ENCODE data around the gene PDE2A. TPM values are rescaled to one million over a fixed set of nuclear protein-coding genes. Genes with fewer than 3 reads are reported as not detected.
A peak's percentile ranks its signal among the peaks of the same experiment; 100 is the strongest.

Gene PDE2A
- total and polyA plus RNA-seq, 7 experiments from 2014 or later: 0.97 to 9.0 (median 1.7) TPM; not detected in 2

DNA sequence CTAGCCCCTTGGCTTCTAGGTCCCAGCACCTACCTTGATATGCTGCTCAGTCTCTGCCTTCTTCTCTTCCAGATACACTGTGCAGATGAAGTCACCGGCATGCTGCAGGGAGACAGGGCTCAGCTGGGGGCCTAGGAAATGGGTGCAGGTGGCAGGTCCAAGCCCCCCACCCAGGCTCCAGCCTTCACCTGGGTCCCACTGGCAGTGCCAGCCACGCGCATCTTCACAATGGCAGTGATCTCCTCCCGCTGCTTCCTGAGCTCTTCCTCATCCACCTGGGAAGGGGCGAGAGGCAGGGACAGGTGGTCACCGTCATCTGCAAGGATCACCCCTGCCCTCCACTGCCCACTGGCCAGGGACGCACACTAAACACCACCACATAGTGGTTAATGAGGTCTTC, 21.1 kb upstream of the PDE2A start:
- CTCF ChIA-PET: no interaction called here
- intact Hi-C loops (cut with micrococcal nuclease): no loop called here
- H3K4me3 Mint-ChIP-seq: no peak overlapping the region
- ATAC-seq: no peak
- Histone ChIP-seq H3K36me3 (ENCODE audit: control insufficient read depth in 2 of 3, insufficient read depth in 3 of 3, low read length in 3 of 3) (peaks cover 28 to 100% (median 37%) of the 10 kb centered on the region in 3 experiments), H3K27me3 (ENCODE audit: control insufficient read depth in 2 of 2, insufficient read depth in 2 of 2, low read length in 2 of 2) (no peaks in the 10 kb centered on the region), H3K27ac (ENCODE audit: low read depth, low read length) (no peak overlapping the region), H3K4me1 (ENCODE audit: control insufficient read depth in 2 of 2, insufficient read depth in 2 of 2, low read length in 2 of 2) (no peaks in the 10 kb centered on the region), H3K9me3 (ENCODE audit: control insufficient read depth in 2 of 3, low read length in 3 of 3) (no peaks in the 10 kb centered on the region), H3K4me3 (ENCODE audit: low read length) (no peak overlapping the region)
- H3K27ac Mint-ChIP-seq: peak overlapping the region in 1 of 9 donors; percentile 51
- H3K4me1 Mint-ChIP-seq: peaks cover 0 to 14% (median 4%) of the 10 kb centered on the region in 7 donors
- POLR2A ChIA-PET: no interaction called here
- H3K9me3 Mint-ChIP-seq: no peaks in the 10 kb centered on the region
- H3K27me3 Mint-ChIP-seq: no peaks in the 10 kb centered on the region
- H3K36me3 Mint-ChIP-seq: peaks cover 11 to 46% (median 21%) of the 10 kb centered on the region in 5 donors
- DNase-seq: no peak

DNA sequence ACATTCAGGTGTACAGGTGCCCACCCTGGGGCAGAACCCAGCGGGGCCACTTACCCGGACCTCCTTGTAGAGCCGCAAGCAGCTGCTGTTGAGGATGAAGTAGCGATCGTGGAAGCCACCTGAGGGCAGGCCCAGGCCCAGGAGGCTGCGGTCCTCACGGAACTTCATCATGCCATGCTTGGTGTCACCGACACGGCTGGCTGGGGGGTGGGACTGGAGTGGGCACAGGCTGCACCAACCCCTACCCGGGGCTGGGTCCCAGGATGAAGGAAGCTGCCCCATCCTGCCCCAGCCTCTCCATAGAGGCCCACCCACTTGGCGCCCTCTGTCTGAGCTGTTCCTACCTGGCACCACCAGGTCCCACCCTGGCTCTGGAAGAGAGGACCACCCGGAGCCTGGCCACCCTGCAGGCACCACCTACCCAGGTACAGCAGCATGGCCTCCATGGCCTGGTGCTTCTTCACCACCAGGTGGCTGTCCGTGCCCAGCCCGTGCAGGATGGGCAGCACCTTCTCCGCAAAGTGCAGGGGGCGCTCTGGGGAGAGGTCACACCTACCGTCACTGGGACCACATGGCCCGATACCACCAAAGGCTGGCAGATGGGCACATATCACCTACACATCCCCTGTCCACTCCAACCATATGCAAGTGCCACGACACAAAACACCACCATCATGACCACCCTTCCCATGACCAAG, 19.2 kb upstream of the PDE2A start:
- Mint-ChIP-seq H3K4me1 (peaks cover 0 to 12% (median 4%) of the 10 kb centered on the region in 7 donors), H3K27ac (no peak overlapping the region), H3K27me3 (no peaks in the 10 kb centered on the region), H3K36me3 (peaks cover 6 to 48% (median 18%) of the 10 kb centered on the region in 5 donors), H3K9me3 (no peaks in the 10 kb centered on the region), H3K4me3 (no peak overlapping the region)
- CTCF ChIA-PET: interaction anchor here (0.6 kb wide), 1 partner anchor 10 kb away, joined by 4 read pairs; no protein-coding TSS in a partner anchor
- Histone ChIP-seq H3K27ac (ENCODE audit: low read depth, low read length) (no peak overlapping the region), H3K4me3 (ENCODE audit: low read length) (no peak overlapping the region), H3K27me3 (ENCODE audit: control insufficient read depth in 2 of 2, insufficient read depth in 2 of 2, low read length in 2 of 2) (no peaks in the 10 kb centered on the region), H3K36me3 (ENCODE audit: control insufficient read depth in 2 of 3, insufficient read depth in 3 of 3, low read length in 3 of 3) (peaks cover 17 to 100% (median 31%) of the 10 kb centered on the region in 3 experiments), H3K9me3 (ENCODE audit: control insufficient read depth in 2 of 3, low read length in 3 of 3) (no peaks in the 10 kb centered on the region), H3K4me1 (ENCODE audit: control insufficient read depth in 2 of 2, insufficient read depth in 2 of 2, low read length in 2 of 2) (no peaks in the 10 kb centered on the region)
- intact Hi-C loops (cut with micrococcal nuclease): no loop called here
- no peak for DNase-seq
- POLR2A ChIA-PET: no interaction called here
- no peak for ATAC-seq

DNA sequence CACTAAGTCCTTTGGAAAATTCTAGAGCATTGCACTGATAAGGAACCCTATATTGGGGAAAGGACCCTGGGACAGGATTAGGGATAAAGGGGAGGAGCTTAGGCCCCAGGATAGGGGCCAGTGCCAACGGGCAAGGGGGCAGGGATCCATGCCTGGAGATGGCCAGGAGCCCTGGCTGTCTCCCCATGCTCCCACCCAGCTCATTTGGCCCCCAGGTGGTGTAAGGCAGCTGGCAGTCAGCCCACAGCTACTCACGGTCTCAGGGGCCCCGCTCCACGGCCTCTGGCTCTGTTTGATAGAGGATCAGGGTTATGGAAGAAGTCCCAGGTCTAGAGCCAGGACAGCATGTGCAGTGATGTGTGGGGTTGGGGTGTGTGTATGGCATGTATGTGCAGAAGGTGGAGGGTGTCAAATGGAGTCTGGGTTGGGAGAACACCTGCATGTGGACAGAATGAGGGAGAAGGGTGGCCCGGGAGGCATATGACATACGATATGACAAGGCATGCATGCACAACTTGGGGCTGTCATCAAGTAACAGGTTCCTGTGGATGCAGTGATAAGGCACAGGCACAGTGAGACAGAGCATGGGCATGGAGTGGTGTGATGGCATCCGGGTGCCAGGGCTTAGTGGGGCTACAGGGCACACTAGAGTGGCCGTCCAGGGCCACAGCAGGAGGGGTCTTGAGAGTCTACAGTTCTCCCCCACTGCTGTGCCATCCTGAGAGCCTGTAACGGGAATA, 18.4 kb upstream of the PDE2A start:
- Mint-ChIP-seq H3K36me3 (peaks cover 6 to 49% (median 18%) of the 10 kb centered on the region in 5 donors), H3K4me3 (no peak overlapping the region)
- CTCF ChIA-PET: no interaction called here

GRCh38 chr11:72690166-72690565, 15.9 kb upstream of the PDE2A start:
- intact Hi-C loops (cut with micrococcal nuclease): no loop called here
- Histone ChIP-seq H3K4me1 (ENCODE audit: control insufficient read depth in 2 of 2, insufficient read depth in 2 of 2, low read length in 2 of 2) (no peaks in the 10 kb centered on the region), H3K27me3 (ENCODE audit: control insufficient read depth in 2 of 2, insufficient read depth in 2 of 2, low read length in 2 of 2) (no peaks in the 10 kb centered on the region), H3K27ac (ENCODE audit: low read depth, low read length) (no peak overlapping the region), H3K4me3 (ENCODE audit: low read length) (no peak overlapping the region), H3K36me3 (ENCODE audit: control insufficient read depth in 2 of 3, insufficient read depth in 3 of 3, low read length in 3 of 3) (peaks cover 10 to 100% (median 18%) of the 10 kb centered on the region in 3 experiments), H3K9me3 (ENCODE audit: control insufficient read depth in 2 of 3, low read length in 3 of 3) (no peaks in the 10 kb centered on the region)
- Mint-ChIP-seq H3K27me3 (no peaks in the 10 kb centered on the region), H3K4me1 (peaks cover 10 to 41% (median 16%) of the 10 kb centered on the region in 7 donors), H3K36me3 (peaks cover 6 to 46% (median 23%) of the 10 kb centered on the region in 5 donors), H3K9me3 (no peaks in the 10 kb centered on the region), H3K4me3 (no peak overlapping the region), H3K27ac (peak overlapping the region in 6 of 9 donors; percentile 6 to 85 (median 62))
- ChIA-PET CTCF (no interaction called here), POLR2A (no interaction called here)
- DNase-seq (no peak), ATAC-seq (no peak)

More for the DNA sequence above, 18.4 kb upstream of the PDE2A start:
- Mint-ChIP-seq H3K27me3 (no peaks in the 10 kb centered on the region), H3K4me1 (peaks cover 0 to 16% (median 4%) of the 10 kb centered on the region in 7 donors), H3K27ac (peak overlapping the region in 4 of 9 donors; percentile 8 to 67 (median 47)), H3K9me3 (no peaks in the 10 kb centered on the region)
- Histone ChIP-seq H3K36me3 (ENCODE audit: control insufficient read depth in 2 of 3, insufficient read depth in 3 of 3, low read length in 3 of 3) (peaks cover 13 to 100% (median 31%) of the 10 kb centered on the region in 3 experiments), H3K9me3 (ENCODE audit: control insufficient read depth in 2 of 3, low read length in 3 of 3) (no peaks in the 10 kb centered on the region), H3K27ac (ENCODE audit: low read depth, low read length) (no peak overlapping the region), H3K4me1 (ENCODE audit: control insufficient read depth in 2 of 2, insufficient read depth in 2 of 2, low read length in 2 of 2) (no peaks in the 10 kb centered on the region), H3K27me3 (ENCODE audit: control insufficient read depth in 2 of 2, insufficient read depth in 2 of 2, low read length in 2 of 2) (no peaks in the 10 kb centered on the region), H3K4me3 (ENCODE audit: low read length) (no peak overlapping the region)
- POLR2A ChIA-PET: no interaction called here
- ATAC-seq: no peak
- intact Hi-C loops (cut with micrococcal nuclease): no loop called here
- DNase-seq: no peak

DNA sequence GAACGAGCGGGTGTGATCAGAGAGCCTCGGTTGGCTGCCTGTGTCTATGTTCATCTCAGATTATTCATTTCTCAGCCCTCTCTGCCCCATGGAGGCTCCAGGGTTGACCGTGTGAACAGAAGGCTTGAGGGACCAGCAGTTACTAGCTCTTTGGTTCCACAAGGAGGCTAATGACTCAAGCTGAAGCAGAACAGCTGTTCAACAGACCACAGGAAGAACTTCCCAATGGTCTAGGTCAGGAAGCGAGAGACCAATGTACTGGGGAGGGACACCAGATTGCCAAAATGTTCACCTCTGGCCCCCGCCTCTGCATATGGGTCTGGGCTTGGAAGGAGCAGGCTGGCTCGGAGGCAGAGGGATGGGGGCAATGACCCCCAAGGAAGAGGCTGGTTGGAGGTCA, 14.7 kb upstream of the PDE2A start:
- CTCF ChIA-PET: no interaction called here
- H3K9me3 ChIP-seq (ENCODE audit: control insufficient read depth in 2 of 3, low read length in 3 of 3): no peaks in the 10 kb centered on the region
- peaks cover 7 to 45% (median 11%) of the 10 kb centered on the region in 7 donors for H3K4me1 Mint-ChIP-seq
- no peaks in the 10 kb centered on the region for H3K4me1 ChIP-seq (ENCODE audit: control insufficient read depth in 2 of 2, insufficient read depth in 2 of 2, low read length in 2 of 2)
- H3K9me3 Mint-ChIP-seq: no peaks in the 10 kb centered on the region
- peaks cover 0 to 98% (median 12%) of the 10 kb centered on the region in 3 experiments for H3K36me3 ChIP-seq (ENCODE audit: control insufficient read depth in 2 of 3, insufficient read depth in 3 of 3, low read length in 3 of 3)
- no peak overlapping the region for H3K27ac ChIP-seq (ENCODE audit: low read depth, low read length)
- H3K36me3 Mint-ChIP-seq: peaks cover 0 to 37% (median 15%) of the 10 kb centered on the region in 5 donors
- H3K27me3 Mint-ChIP-seq: no peaks in the 10 kb centered on the region
- H3K4me3 Mint-ChIP-seq: no peak overlapping the region
- H3K4me3 ChIP-seq (ENCODE audit: low read length): no peak overlapping the region
- POLR2A ChIA-PET: no interaction called here
- H3K27ac Mint-ChIP-seq: peak overlapping the region in 2 of 9 donors; percentile 61 to 71
- ATAC-seq (no peak), DNase-seq (no peak)
- no peaks in the 10 kb centered on the region for H3K27me3 ChIP-seq (ENCODE audit: control insufficient read depth in 2 of 2, insufficient read depth in 2 of 2, low read length in 2 of 2)
- intact Hi-C loops (cut with micrococcal nuclease): loop anchor here in 1 of 2 donors (5.0 kb wide), 1 partner anchor 553 kb away; no protein-coding TSS in a partner anchor

- intact Hi-C loops (cut with micrococcal nuclease): loop anchor here in 1 of 2 donors (5.0 kb wide), 1 partner anchor 554 kb away; no protein-coding TSS in a partner anchor
- no peak for DNase-seq
- Mint-ChIP-seq H3K27me3 (no peaks in the 10 kb centered on the region), H3K4me1 (peaks cover 7 to 49% (median 15%) of the 10 kb centered on the region in 7 donors), H3K9me3 (no peaks in the 10 kb centered on the region), H3K27ac (peak overlapping the region in 7 of 9 donors; percentile 35 to 87 (median 58)), H3K36me3 (peaks cover 0 to 37% (median 11%) of the 10 kb centered on the region in 5 donors), H3K4me3 (no peak overlapping the region)
- ChIA-PET CTCF (no interaction called here), POLR2A (interaction anchor here (0.6 kb wide), 1 partner anchor 109 kb away, joined by 6 read pairs; no protein-coding TSS in a partner anchor)
- Histone ChIP-seq H3K4me3 (ENCODE audit: low read length) (no peak overlapping the region), H3K36me3 (ENCODE audit: control insufficient read depth in 2 of 3, insufficient read depth in 3 of 3, low read length in 3 of 3) (peaks cover 0 to 94% (median 12%) of the 10 kb centered on the region in 3 experiments), H3K27ac (ENCODE audit: low read depth, low read length) (no peak overlapping the region), H3K4me1 (ENCODE audit: control insufficient read depth in 2 of 2, insufficient read depth in 2 of 2, low read length in 2 of 2) (no peaks in the 10 kb centered on the region), H3K27me3 (ENCODE audit: control insufficient read depth in 2 of 2, insufficient read depth in 2 of 2, low read length in 2 of 2) (no peaks in the 10 kb centered on the region), H3K9me3 (ENCODE audit: control insufficient read depth in 2 of 3, low read length in 3 of 3) (no peaks in the 10 kb centered on the region)
- ATAC-seq: no peak
Measured at GRCh38 chr11:72688486-72688885, 14.3 kb upstream of the PDE2A start.

Measured in naive thymus-derived CD4-positive, alpha-beta T cell (primary cell).